HG03039 (cell line): ENCODE results near the gene GNGT2.
"Not testable (repeated sequence)": the region's sequence is repeated elsewhere in the genome, so short reads cannot be mapped to it uniquely, and the experiment has no call there.

ENCODE experiments used
- ATAC-seq: cut with Tn5 transposase; IDR thresholded peaks from one replicate; pipeline ENCODE4 v1.9.1; 2021; ENCODE audit warnings: mild to moderate bottlenecking, moderate library complexity; ENCODE audit not compliant: unreplicated experiment

GNGT2 gene

GRCh38 chr17:49180998-49181635 lies 29.3 kb downstream of the GNGT2 start:
- ATAC-seq: no peak

- ATAC-seq: no peak
Observed at GRCh38 chr17:49180303-49180702, 30.1 kb downstream of the GNGT2 start.

- not testable (repeated sequence) for ATAC-seq
Observed at GRCh38 chr17:49175978-49176377, 34.4 kb downstream of the GNGT2 start.

- ATAC-seq: not testable (repeated sequence)
Observed at GRCh38 chr17:49170711-49171110, 39.7 kb downstream of the GNGT2 start.

- ATAC-seq: no peak
Observed at GRCh38 chr17:49170216-49170615, 40.2 kb downstream of the GNGT2 start.

- ATAC-seq: no peak
Observed at GRCh38 chr17:49168706-49169105, 41.7 kb downstream of the GNGT2 start.

GRCh38 chr17:49165143-49165542 lies 45.2 kb downstream of the GNGT2 start:
- no peak for ATAC-seq

GRCh38 chr17:49162866-49163265 lies 47.5 kb downstream of the GNGT2 start:
- ATAC-seq: no peak

GRCh38 chr17:49157784-49158183 lies 52.6 kb downstream of the GNGT2 start:
- ATAC-seq: no peak

- ATAC-seq: no peak
Observed at GRCh38 chr17:49156256-49156655, 54.1 kb downstream of the GNGT2 start.
